Dendritic cell treated with granulocyte-macrophage colony-stimulating factor and Interleukin-4, amounts not matched to agents 40 ng/mL and 50 ng/mL, for 4 days (primary cell): ENCODE measurements around the gene NAT9.

Experiments
- H3K27ac Mint-ChIP-seq: one replicate; pipeline ENCODE4 v1.8.0; 2022; ENCODE audit warnings: mild to moderate bottlenecking, mixed read lengths
- H3K27me3 Mint-ChIP-seq: one replicate; pipeline ENCODE4 v1.8.0; 2022; ENCODE audit warnings: mild to moderate bottlenecking, mixed read lengths
- H3K36me3 Mint-ChIP-seq: one replicate; pipeline ENCODE4 v1.8.0; 2022; ENCODE audit warnings: low read depth, mixed read lengths
- H3K4me1 Mint-ChIP-seq: one replicate; pipeline ENCODE4 v1.8.0; 2022; ENCODE audit warnings: low read depth, mixed read lengths
- H3K4me3 Mint-ChIP-seq: one replicate; pipeline ENCODE4 v1.8.0; 2022; ENCODE audit warnings: mild to moderate bottlenecking, moderate library complexity, mixed read lengths
- H3K9me3 Mint-ChIP-seq: one replicate; pipeline ENCODE4 v1.8.0; 2022; ENCODE audit warnings: mixed read lengths
- intact Hi-C: fragments of 100-400 bp; cut with micrococcal nuclease; formaldehyde crosslinking; loops from one replicate; pipeline ENCODE4 v1.15.0; 2022

Gene NAT9

GRCh38 chr17:74737299-74738050 lies 38.7 kb downstream of the NAT9 start:
- Mint-ChIP-seq H3K27ac (no peak overlapping the region), H3K9me3 (no peaks in the 10 kb centered on the region), H3K4me1 (peaks cover 63% of the 10 kb centered on the region), H3K27me3 (peaks cover 31% of the 10 kb centered on the region), H3K4me3 (peak overlapping the region; percentile 65), H3K36me3 (no peaks in the 10 kb centered on the region)
- intact Hi-C loops: loop anchor here (1.0 kb wide), 1 partner anchor 80 kb away; no protein-coding TSS in a partner anchor

DNA sequence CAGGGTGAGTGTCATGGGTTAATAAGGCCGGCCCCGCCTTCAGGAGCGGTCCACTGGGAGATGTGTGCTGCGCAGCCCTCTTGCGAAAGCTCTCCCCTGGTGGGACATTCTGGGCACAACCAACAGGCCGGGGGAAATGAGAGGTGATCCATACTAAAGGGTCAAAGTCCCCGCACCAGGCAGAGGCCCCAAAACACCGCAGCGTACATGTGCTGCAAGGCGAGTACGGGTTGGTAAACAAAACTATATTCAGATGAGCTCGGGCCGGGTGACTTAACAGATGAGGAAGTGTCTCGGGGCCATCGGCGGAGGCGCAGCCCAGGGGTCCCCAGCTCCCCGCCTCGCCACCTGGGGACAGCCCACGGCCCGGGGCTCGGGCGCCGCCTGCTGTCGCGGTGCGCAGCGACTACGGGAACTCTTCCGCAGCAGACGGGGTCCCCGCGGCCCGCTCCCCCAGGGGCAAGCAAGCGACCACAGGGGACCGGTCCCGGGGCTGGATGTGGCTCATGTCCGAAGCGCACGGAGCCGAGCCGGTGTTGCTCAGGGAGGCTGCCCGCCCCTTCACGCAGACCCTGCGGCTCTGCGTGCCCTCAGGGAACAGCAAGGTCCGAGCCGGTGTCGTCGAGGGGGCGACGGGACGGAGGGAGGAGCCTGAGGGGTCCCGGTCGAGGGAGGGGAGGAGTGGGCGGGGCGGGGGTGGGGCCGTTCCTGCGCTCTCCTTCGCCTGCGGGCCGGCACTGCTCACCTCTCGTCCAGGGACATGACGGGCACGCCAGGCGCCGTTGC lies 39.4 kb downstream of the NAT9 start, which contains the start of gene RAB37:
Gene RAB37 (plus strand): TSS at position 744 of the 786 bp plus-strand sequence. CDS start 17 bp downstream, at position 761.
- peaks cover 55% of the 10 kb centered on the region for H3K4me1 Mint-ChIP-seq
- H3K27ac Mint-ChIP-seq: no peak within 1 kb of the TSS
- H3K27me3 Mint-ChIP-seq: peaks cover 31% of the 10 kb centered on the region
- H3K9me3 Mint-ChIP-seq: no peaks in the 10 kb centered on the region
- H3K36me3 Mint-ChIP-seq: no peaks in the 10 kb centered on the region
- peak within 1 kb of the TSS; percentile 65 for H3K4me3 Mint-ChIP-seq
- intact Hi-C loops: loop anchor here (1.0 kb wide), 1 partner anchor 79 kb away; no protein-coding TSS in a partner anchor

GRCh38 chr17:74734256-74734655 lies 41.9 kb downstream of the NAT9 start:
- Mint-ChIP-seq H3K4me3 (no peak overlapping the region), H3K36me3 (no peaks in the 10 kb centered on the region), H3K4me1 (peaks cover 40% of the 10 kb centered on the region), H3K27ac (no peak overlapping the region), H3K9me3 (no peaks in the 10 kb centered on the region), H3K27me3 (peaks cover 29% of the 10 kb centered on the region)
- intact Hi-C loops: no loop called here

GRCh38 chr17:74733365-74734122 lies 42.6 kb downstream of the NAT9 start:
- Mint-ChIP-seq H3K4me1 (peaks cover 33% of the 10 kb centered on the region), H3K36me3 (no peaks in the 10 kb centered on the region), H3K4me3 (no peak overlapping the region), H3K9me3 (no peaks in the 10 kb centered on the region), H3K27ac (no peak overlapping the region), H3K27me3 (peaks cover 24% of the 10 kb centered on the region)
- intact Hi-C loops: no loop called here

GRCh38 chr17:74732042-74732867 lies 43.9 kb downstream of the NAT9 start:
- Mint-ChIP-seq H3K36me3 (no peaks in the 10 kb centered on the region), H3K27me3 (peaks cover 16% of the 10 kb centered on the region), H3K4me1 (peaks cover 21% of the 10 kb centered on the region), H3K27ac (no peak overlapping the region), H3K4me3 (no peak overlapping the region), H3K9me3 (no peaks in the 10 kb centered on the region)
- intact Hi-C loops: no loop called here

- Mint-ChIP-seq H3K4me1 (peaks cover 18% of the 10 kb centered on the region), H3K27ac (no peak overlapping the region), H3K36me3 (no peaks in the 10 kb centered on the region), H3K9me3 (no peaks in the 10 kb centered on the region), H3K27me3 (peaks cover 13% of the 10 kb centered on the region), H3K4me3 (no peak overlapping the region)
- intact Hi-C loops: no loop called here
These were observed 44.9 kb downstream of the NAT9 start for GRCh38 chr17:74731347-74731605.

GRCh38 chr17:74730491-74731346 lies 45.4 kb downstream of the NAT9 start:
- Mint-ChIP-seq H3K27ac (no peak overlapping the region), H3K4me3 (no peak overlapping the region), H3K36me3 (no peaks in the 10 kb centered on the region), H3K27me3 (peaks cover 11% of the 10 kb centered on the region), H3K9me3 (no peaks in the 10 kb centered on the region), H3K4me1 (peaks cover 15% of the 10 kb centered on the region)
- intact Hi-C loops: no loop called here

DNA sequence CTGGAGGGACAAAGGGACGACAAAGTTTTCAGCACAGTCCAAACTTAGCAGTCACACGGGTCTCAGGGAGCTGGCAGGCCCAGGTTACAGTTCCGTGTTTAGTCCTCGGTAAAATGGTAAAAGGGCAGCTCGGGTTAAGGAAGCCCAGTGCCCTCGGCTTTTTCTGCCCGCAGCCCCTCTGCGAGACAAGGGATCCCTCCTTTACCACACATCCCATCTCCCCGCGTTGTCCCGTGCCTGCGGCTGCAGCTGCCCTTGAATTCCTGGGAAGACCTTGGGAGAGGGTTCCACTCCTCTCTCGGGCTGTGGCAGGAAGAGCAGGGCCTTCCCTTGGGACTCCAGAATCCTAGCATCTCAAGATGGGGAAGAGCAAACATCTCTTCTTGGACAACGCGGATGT lies 46.3 kb downstream of the NAT9 start:
- Mint-ChIP-seq H3K27ac (no peak overlapping the region), H3K4me3 (no peak overlapping the region), H3K27me3 (peaks cover 10% of the 10 kb centered on the region), H3K36me3 (no peaks in the 10 kb centered on the region), H3K9me3 (no peaks in the 10 kb centered on the region), H3K4me1 (peaks cover 14% of the 10 kb centered on the region)
- intact Hi-C loops: no loop called here

DNA sequence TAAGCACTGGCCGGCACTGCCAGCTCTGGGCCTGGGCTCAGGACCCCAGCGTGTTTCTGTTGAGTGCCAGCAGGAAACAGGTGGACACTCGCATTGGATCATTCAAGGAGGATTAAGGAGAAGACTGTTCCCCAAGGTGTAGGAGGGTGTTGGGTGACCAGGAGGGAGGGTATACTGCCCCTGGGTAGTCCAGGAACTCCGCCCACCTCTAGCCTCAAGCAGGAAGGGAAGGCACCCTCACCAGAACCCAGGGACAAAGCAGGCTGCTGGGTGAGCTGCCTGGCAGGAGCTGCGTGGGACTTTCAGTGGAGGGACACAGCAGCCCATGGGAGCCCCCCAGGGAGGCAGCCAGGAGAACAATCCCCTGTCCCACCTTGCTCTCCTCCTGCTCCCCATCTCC lies 46.8 kb downstream of the NAT9 start:
- no peaks in the 10 kb centered on the region for H3K36me3 Mint-ChIP-seq
- H3K27ac Mint-ChIP-seq: no peak overlapping the region
- no peak overlapping the region for H3K4me3 Mint-ChIP-seq
- no peaks in the 10 kb centered on the region for H3K9me3 Mint-ChIP-seq
- intact Hi-C loops: no loop called here
- H3K4me1 Mint-ChIP-seq: peaks cover 9% of the 10 kb centered on the region
- H3K27me3 Mint-ChIP-seq: peaks cover 5% of the 10 kb centered on the region

DNA sequence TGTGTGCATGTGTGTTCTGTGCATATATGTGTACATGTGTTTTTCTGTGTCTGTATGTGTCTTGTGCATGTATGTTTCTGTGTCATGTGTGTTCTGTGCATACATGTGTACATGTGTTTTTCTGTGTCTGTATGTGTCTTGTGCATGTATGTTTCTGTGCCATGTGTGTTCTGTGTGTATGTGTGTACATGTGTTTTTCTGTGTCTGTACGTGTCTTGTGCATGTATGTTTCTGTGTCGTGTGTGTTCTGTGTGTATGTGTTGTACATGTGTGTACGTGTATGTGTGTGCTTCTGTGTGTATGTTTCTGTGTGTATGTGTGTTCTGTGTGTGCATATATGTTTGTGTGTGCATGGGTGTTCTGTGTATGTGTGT lies 47.5 kb downstream of the NAT9 start:
- no peaks in the 10 kb centered on the region for H3K36me3 Mint-ChIP-seq
- no peak overlapping the region for H3K4me3 Mint-ChIP-seq
- H3K27me3 Mint-ChIP-seq: peaks cover 8% of the 10 kb centered on the region
- intact Hi-C loops: no loop called here
- no peaks in the 10 kb centered on the region for H3K9me3 Mint-ChIP-seq
- H3K27ac Mint-ChIP-seq: no peak overlapping the region
- H3K4me1 Mint-ChIP-seq: peaks cover 9% of the 10 kb centered on the region

GRCh38 chr17:74728033-74728701 lies 48.0 kb downstream of the NAT9 start:
- H3K36me3 Mint-ChIP-seq: no peaks in the 10 kb centered on the region
- no peak overlapping the region for H3K4me3 Mint-ChIP-seq
- H3K4me1 Mint-ChIP-seq: peaks cover 9% of the 10 kb centered on the region
- H3K9me3 Mint-ChIP-seq: no peaks in the 10 kb centered on the region
- intact Hi-C loops: no loop called here
- no peak overlapping the region for H3K27ac Mint-ChIP-seq
- peaks cover 8% of the 10 kb centered on the region for H3K27me3 Mint-ChIP-seq

DNA sequence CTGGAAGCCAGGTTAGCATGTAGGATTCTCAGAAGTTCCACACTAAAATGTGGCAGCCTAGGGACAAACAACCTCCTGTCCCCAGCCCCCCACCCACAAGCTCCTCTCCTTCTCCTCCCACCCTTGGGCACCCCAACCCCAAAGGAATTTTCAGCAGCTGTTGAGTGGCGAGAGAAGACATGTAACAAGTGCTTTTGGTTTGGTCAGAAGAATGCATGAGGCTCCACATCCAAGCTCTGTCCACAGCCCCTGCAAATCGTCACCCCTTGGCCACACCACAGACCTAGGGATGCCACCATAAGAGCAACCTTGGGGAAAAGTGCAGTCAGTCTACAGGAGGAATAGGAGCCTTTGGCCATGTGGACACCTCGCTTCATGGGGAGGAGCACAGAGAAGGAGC lies 51.0 kb downstream of the NAT9 start:
- Mint-ChIP-seq H3K4me1 (peaks cover 9% of the 10 kb centered on the region), H3K9me3 (no peaks in the 10 kb centered on the region), H3K27me3 (peaks cover 11% of the 10 kb centered on the region), H3K36me3 (no peaks in the 10 kb centered on the region), H3K4me3 (no peak overlapping the region), H3K27ac (no peak overlapping the region)
- intact Hi-C loops: no loop called here
